ENCODE results near the gene DGKZ. TPM values are rescaled to one million over a fixed set of nuclear protein-coding genes. Genes with fewer than 3 reads are reported as not detected.
A peak's percentile ranks its signal among the peaks of the same experiment; 100 is the strongest.

Gene DGKZ
- total RNA-seq, 1 donor from 2014 or later = 12.5 TPM

- H3K36me3 ChIP-seq = no peaks in the 10 kb centered on the region
- no peaks in the 10 kb centered on the region for H4K20me1 ChIP-seq (ENCODE audit: low read depth)
- H3K4me3 ChIP-seq = no peak overlapping the region
- Mint-ChIP-seq H3K27me3 (ENCODE audit: insufficient read depth, low read depth) (peaks cover 4% of the 10 kb centered on the region), H3K4me3 (no peak overlapping the region), H3K27ac (no peak overlapping the region), H3K4me1 (peaks cover 19% of the 10 kb centered on the region), H3K9me3 (no peaks in the 10 kb centered on the region), H3K36me3 (no peaks in the 10 kb centered on the region)
- no peak overlapping the region for H3K9ac ChIP-seq
- peaks cover 11% of the 10 kb centered on the region for H3K4me1 ChIP-seq
- no peak overlapping the region for H3K4me2 ChIP-seq
- peak; percentile 22 for DNase-seq (ENCODE audit: low spot score)
- H2AFZ ChIP-seq (replicated peaks) = no peak overlapping the region
- TF ChIP-seq EZH2phosphoT487 (IDR thresholded peaks at IDR 0.05) = no peak
- no peak for TF ChIP-seq CTCF (IDR thresholded peaks at IDR 0.05)
- TF ChIP-seq EZH2 (IDR thresholded peaks at IDR 0.05) = no peak
- H3K9me3 ChIP-seq (ENCODE audit: low read depth) = no peaks in the 10 kb centered on the region
- H3K27me3 ChIP-seq = no peaks in the 10 kb centered on the region
- H3F3A ChIP-seq (ENCODE audit: low read depth) = peaks cover 2% of the 10 kb centered on the region
- H3K79me2 ChIP-seq (ENCODE audit: low read depth) = no peaks in the 10 kb centered on the region
- H3K27ac ChIP-seq = no peak overlapping the region
Observed at GRCh38 chr11:46307785-46308341, 39.4 kb upstream of the DGKZ start.

- Histone ChIP-seq H3K4me1 (peaks cover 11% of the 10 kb centered on the region), H3F3A (ENCODE audit: low read depth) (peaks cover 2% of the 10 kb centered on the region), H3K4me2 (no peak overlapping the region), H2AFZ (replicated peaks) (no peak overlapping the region), H3K9me3 (ENCODE audit: low read depth) (no peaks in the 10 kb centered on the region), H3K79me2 (ENCODE audit: low read depth) (no peaks in the 10 kb centered on the region), H3K36me3 (no peaks in the 10 kb centered on the region), H4K20me1 (ENCODE audit: low read depth) (no peaks in the 10 kb centered on the region), H3K27ac (no peak overlapping the region), H3K27me3 (no peaks in the 10 kb centered on the region), H3K4me3 (no peak overlapping the region), H3K9ac (no peak overlapping the region)
- TF ChIP-seq CTCF (IDR thresholded peaks at IDR 0.05) (peak; percentile 95), EZH2 (IDR thresholded peaks at IDR 0.05) (no peak)
- Mint-ChIP-seq H3K27me3 (ENCODE audit: insufficient read depth, low read depth) (peaks cover 4% of the 10 kb centered on the region), H3K27ac (peak overlapping the region; percentile 9), H3K9me3 (no peaks in the 10 kb centered on the region), H3K4me3 (peak overlapping the region; percentile 15), H3K4me1 (peaks cover 19% of the 10 kb centered on the region), H3K36me3 (no peaks in the 10 kb centered on the region)
- DNase-seq (ENCODE audit: low spot score) = peak; percentile 89
Observed at GRCh38 chr11:46308631-46309419, 38.4 kb upstream of the DGKZ start.

GRCh38 chr11:46309814-46310259, 37.4 kb upstream of the DGKZ start:
- Histone ChIP-seq H3K9me3 (ENCODE audit: low read depth) (no peaks in the 10 kb centered on the region), H2AFZ (replicated peaks) (no peak overlapping the region), H3K4me2 (no peak overlapping the region), H3F3A (ENCODE audit: low read depth) (peaks cover 2% of the 10 kb centered on the region), H4K20me1 (ENCODE audit: low read depth) (no peaks in the 10 kb centered on the region), H3K36me3 (no peaks in the 10 kb centered on the region), H3K27me3 (no peaks in the 10 kb centered on the region), H3K4me1 (peaks cover 11% of the 10 kb centered on the region), H3K9ac (no peak overlapping the region), H3K27ac (no peak overlapping the region), H3K4me3 (no peak overlapping the region), H3K79me2 (ENCODE audit: low read depth) (no peaks in the 10 kb centered on the region)
- Mint-ChIP-seq H3K4me3 (peak overlapping the region; percentile 66), H3K27ac (no peak overlapping the region), H3K4me1 (peaks cover 19% of the 10 kb centered on the region), H3K36me3 (no peaks in the 10 kb centered on the region), H3K27me3 (ENCODE audit: insufficient read depth, low read depth) (peaks cover 5% of the 10 kb centered on the region), H3K9me3 (no peaks in the 10 kb centered on the region)
- no peak for DNase-seq (ENCODE audit: low spot score)
- TF ChIP-seq EZH2phosphoT487 (IDR thresholded peaks at IDR 0.05) = no peak
- TF ChIP-seq EZH2 (IDR thresholded peaks at IDR 0.05) = no peak
- TF ChIP-seq CTCF (IDR thresholded peaks at IDR 0.05) = no peak

Measured in neural progenitor cell (in vitro differentiated cells).